GM10847 (cell line): Measurements from ENCODE around the gene CTRL.
A peak's percentile ranks its signal among the peaks of the same experiment; 100 is the strongest.

Experiments
- POLR2A ChIP-seq: IDR thresholded peaks from 2 replicates; pipeline ENCODE4 v1.6.1; 2011; ENCODE audit not compliant: insufficient read length; ENCODE audit errors: extremely low read depth

Gene CTRL

DNA sequence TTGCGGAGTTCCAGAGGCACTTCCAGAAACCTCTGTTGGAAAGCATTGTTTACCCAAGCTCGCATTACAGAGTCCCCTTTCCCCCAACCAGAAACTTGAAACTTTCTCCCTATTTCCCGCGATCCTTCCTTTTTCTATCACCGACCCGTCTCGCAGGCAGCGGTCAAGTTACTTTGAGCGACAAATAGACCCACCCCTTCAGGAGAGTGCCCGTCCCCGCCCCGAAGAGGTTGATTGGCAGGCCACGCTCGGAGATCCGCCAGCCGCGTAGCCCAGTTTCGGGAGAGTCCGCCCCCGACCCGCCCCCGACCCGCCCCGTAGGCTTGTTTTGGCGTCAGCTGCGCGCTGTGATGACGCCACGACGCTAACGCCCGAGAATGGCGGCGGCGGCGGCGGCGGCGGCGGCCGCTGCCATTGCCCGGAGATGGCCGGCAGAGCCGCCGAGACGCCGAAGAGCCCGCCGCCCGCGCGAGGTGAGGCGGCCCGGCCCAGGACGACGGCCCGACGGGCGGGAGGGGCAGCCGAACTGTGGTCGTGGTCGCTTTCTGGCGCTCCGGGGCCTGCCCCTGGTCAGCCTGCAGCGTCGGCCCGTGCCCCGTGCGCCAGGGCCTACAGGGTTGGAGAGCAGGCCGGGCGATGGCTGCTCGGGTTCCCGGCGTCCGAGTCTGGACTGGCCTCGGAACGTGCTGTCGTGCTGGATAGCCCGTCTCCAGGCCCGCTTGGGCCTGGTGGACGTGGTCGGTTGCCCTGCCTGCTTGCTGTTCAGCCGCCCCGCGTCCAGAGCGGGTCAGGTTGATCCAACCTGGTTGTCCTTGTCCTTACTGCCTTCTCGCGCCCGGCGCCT is 38.5 kb downstream of the CTRL start, which contains the start of gene PSKH1:
TSS of gene PSKH1 (plus strand) at position 356 of the 844 bp plus-strand sequence. CDS start 15,496 bp downstream, outside the sequence.
- peak; percentile 49 for TF ChIP-seq POLR2A

DNA sequence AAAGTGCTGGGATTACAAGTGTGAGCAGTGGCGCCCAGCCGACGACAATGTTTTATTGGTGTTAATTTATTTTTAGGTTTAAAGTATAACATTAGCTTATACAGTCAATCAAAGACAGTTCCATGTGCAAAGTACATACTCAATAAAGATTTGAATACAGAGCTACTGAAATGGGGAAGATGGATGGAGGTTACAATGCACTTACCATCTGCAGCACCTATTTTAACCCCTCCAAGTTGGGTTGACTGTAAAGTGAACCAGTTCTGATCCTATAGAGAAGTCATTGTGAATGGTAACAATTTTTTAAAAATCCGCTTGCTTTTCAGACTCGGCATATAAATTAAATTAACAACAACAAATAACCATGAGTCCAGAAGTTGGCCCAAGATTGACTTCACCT is 39.3 kb downstream of the CTRL start:
- TF ChIP-seq POLR2A, result no peak

- TF ChIP-seq POLR2A, result no peak
Observed at GRCh38 chr16:67888331-67888730, 43.3 kb downstream of the CTRL start.

GRCh38 chr16:67886387-67886786 is 45.3 kb downstream of the CTRL start:
- TF ChIP-seq POLR2A, result no peak

DNA sequence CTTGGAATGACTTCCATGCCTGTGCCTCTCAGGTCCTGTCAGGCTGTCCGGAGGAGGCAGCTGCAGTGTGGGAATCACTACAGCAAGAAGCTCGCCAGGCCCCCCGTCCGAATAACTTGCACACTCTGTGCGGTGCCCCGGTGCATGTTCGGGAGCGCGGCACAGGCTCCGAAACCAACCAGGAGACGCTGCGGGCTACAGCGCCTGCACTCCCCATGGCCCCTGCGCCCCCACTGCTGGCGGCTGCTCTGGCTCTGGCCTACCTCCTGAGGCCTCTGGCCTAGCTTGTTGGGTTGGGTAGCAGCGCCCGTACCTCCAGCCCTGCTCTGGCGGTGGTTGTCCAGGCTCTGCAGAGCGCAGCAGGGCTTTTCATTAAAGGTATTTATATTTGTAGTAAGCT is 45.7 kb downstream of the CTRL start:
- no peak for TF ChIP-seq POLR2A

- TF ChIP-seq POLR2A, result no peak
Observed at GRCh38 chr16:67885545-67885944, 46.1 kb downstream of the CTRL start.

DNA sequence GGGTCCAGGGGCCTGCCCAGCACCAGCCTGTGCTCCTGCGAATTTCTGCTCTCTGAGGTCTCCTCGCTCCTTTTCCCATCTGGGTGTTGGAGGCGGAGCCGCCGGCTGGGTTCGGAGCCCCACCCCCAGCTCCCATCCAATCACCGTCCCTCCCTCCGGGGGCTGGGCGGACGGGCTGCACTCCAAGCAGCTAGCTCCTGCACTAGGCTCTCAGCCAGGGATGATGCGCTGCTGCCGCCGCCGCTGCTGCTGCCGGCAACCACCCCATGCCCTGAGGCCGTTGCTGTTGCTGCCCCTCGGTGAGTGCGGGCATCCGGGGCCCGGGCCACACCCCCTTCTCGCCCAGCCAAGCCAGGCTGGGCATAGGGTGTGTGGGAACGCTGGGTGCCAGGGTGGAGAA is 47.0 kb downstream of the CTRL start, which contains the start of gene NRN1L:
TSS of gene NRN1L (plus strand) at position 202 of the 400 bp plus-strand sequence. CDS start at position 221, 19 bp downstream.
- TF ChIP-seq POLR2A, result no peak

DNA sequence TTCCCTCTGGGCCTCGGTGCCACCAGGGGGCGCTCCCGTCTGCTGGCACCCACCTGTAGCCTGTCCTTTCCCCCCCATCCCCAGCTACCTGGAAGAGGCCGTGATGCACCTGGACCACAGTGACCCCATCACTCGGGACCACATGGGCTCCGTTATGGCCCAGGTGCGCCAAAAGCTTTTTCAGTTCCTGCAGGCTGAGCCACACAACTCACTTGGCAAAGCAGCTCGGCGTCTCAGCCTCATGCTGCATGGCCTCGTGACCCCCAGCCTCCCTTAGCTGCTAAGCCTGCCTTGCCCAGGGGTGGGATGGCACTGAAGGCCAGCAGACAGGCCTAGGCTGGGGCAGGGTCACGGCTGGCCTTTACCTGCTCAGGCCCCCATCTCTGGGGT is 47.8 kb downstream of the CTRL start:
- TF ChIP-seq POLR2A, result no peak

- TF ChIP-seq POLR2A, result no peak
Observed at GRCh38 chr16:67883146-67883871, 48.4 kb downstream of the CTRL start.

GRCh38 chr16:67882374-67883145 is 49.1 kb downstream of the CTRL start:
- no peak for TF ChIP-seq POLR2A

DNA sequence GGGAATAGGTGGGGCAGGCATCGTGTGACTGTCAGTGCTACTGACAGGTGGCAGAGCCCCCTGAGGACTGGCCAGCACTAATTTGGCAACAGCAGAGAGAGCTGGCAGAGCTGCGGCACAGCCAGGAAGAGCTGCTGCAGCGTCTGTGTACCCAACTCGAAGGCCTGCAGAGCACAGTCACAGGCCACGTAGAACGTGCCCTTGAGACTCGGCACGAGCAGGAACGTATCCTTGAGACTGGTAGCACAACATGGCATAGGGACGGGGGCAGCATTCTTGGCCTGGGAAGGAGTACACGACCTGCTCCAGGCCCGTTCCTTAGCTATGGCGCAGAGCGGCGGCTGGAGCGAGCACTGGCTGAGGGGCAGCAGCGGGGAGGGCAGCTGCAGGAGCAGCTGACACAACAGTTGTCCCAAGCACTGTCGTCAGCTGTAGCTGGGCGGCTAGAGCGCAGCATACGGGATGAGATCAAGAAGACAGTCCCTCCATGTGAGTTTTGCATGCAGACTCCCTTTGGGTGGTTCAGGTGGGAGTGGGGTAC is 50.0 kb downstream of the CTRL start:
- no peak for TF ChIP-seq POLR2A

GRCh38 chr16:67880584-67880983 is 51.1 kb downstream of the CTRL start:
- no peak for TF ChIP-seq POLR2A

DNA sequence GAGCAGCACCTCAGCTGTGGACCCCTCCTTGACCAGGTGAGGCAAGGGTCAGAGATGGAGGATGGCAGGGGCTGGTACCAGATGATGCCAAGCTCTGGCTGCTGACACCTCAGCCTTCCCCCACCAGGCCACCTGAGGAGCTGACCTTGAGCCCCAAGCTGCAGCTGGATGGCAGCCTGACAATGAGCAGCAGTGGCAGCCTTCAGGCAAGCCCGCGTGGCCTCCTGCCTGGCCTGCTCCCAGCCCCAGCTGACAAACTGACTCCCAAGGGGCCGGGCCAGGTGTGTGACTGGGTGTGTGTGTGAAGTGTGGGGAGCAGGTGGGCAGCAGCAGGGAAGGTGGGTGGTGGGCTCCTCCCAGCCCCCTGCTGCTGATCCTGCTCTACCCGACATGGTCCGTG is 51.7 kb downstream of the CTRL start:
- TF ChIP-seq POLR2A, result no peak
